ENCODE measurements around the gene COL9A3.

DNA sequence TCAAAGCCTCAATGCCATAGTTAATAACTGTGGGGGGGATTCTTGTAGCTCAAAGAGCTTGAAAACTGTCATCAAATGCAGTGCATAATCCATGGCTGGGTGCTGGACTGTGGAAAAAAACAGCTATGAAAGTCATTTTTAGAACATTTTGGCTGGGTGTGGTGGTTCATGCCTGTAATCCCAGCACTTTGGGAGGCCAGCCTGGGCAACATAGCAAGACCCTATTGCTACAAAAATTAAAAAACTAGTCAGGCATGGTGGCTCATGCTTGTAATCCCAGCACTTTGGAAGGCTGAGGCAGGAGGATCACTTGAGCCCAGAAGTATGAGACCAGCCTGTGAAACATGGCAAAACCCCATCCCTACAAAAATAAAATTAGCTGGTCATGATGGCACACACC, 32.6 kb downstream of the COL9A3 start:
- TF ChIP-seq CEBPB (IDR thresholded peaks at IDR 0.05) (no peak), HMGXB4 (CRISPR knock-in tag; IDR thresholded peaks at IDR 0.05; ENCODE audit: borderline replicate concordance) (no peak), CTCF (IDR thresholded peaks at IDR 0.05) (no peak), MAFK (IDR thresholded peaks at IDR 0.05; ENCODE audit: partially characterized antibody) (no peak), ZFP36 (IDR thresholded peaks at IDR 0.05; ENCODE audit: borderline replicate concordance, partially characterized antibody) (no peak), POLR2A (IDR thresholded peaks at IDR 0.05; ENCODE audit: low read length) (no peak), KDM5A (IDR thresholded peaks at IDR 0.05) (no peak), CHD2 (IDR thresholded peaks at IDR 0.05; ENCODE audit: low read length, partially characterized antibody) (no peak), SMC3 (IDR thresholded peaks at IDR 0.05) (no peak), POLR2AphosphoS2 (conservative IDR thresholded peaks at IDR 0.05; ENCODE audit: low read length) (no peak), FOSB (CRISPR knock-in tag; IDR thresholded peaks at IDR 0.05) (no peak)
- TF ChIP-seq, protein P1, sequence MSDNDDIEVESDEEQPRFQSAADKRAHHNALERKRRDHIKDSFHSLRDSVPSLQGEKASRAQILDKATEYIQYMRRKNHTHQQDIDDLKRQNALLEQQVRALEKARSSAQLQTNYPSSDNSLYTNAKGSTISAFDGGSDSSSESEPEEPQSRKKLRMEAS (IDR thresholded peaks at IDR 0.05) = no peak
- TF ChIP-seq, protein P2, sequence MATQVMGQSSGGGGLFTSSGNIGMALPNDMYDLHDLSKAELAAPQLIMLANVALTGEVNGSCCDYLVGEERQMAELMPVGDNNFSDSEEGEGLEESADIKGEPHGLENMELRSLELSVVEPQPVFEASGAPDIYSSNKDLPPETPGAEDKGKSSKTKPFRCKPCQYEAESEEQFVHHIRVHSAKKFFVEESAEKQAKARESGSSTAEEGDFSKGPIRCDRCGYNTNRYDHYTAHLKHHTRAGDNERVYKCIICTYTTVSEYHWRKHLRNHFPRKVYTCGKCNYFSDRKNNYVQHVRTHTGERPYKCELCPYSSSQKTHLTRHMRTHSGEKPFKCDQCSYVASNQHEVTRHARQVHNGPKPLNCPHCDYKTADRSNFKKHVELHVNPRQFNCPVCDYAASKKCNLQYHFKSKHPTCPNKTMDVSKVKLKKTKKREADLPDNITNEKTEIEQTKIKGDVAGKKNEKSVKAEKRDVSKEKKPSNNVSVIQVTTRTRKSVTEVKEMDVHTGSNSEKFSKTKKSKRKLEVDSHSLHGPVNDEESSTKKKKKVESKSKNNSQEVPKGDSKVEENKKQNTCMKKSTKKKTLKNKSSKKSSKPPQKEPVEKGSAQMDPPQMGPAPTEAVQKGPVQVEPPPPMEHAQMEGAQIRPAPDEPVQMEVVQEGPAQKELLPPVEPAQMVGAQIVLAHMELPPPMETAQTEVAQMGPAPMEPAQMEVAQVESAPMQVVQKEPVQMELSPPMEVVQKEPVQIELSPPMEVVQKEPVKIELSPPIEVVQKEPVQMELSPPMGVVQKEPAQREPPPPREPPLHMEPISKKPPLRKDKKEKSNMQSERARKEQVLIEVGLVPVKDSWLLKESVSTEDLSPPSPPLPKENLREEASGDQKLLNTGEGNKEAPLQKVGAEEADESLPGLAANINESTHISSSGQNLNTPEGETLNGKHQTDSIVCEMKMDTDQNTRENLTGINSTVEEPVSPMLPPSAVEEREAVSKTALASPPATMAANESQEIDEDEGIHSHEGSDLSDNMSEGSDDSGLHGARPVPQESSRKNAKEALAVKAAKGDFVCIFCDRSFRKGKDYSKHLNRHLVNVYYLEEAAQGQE (IDR thresholded peaks at IDR 0.05) = no peak
- TF ChIP-seq, protein P3, sequence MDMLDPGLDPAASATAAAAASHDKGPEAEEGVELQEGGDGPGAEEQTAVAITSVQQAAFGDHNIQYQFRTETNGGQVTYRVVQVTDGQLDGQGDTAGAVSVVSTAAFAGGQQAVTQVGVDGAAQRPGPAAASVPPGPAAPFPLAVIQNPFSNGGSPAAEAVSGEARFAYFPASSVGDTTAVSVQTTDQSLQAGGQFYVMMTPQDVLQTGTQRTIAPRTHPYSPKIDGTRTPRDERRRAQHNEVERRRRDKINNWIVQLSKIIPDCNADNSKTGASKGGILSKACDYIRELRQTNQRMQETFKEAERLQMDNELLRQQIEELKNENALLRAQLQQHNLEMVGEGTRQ (IDR thresholded peaks at IDR 0.05) = no peak

Measured in A549 (cell line).